HG03064 (cell line): ENCODE measurements around the gene CD14.
"Not testable (repeated sequence)": the region's sequence is repeated elsewhere in the genome, so short reads cannot be mapped to it uniquely, and the experiment has no call there.

Experiments used
- ATAC-seq: cut with Tn5 transposase; IDR thresholded peaks from one replicate; pipeline ENCODE4 v1.9.1; 2021; ENCODE audit warnings: low read depth; ENCODE audit not compliant: unreplicated experiment

The CD14 gene

DNA sequence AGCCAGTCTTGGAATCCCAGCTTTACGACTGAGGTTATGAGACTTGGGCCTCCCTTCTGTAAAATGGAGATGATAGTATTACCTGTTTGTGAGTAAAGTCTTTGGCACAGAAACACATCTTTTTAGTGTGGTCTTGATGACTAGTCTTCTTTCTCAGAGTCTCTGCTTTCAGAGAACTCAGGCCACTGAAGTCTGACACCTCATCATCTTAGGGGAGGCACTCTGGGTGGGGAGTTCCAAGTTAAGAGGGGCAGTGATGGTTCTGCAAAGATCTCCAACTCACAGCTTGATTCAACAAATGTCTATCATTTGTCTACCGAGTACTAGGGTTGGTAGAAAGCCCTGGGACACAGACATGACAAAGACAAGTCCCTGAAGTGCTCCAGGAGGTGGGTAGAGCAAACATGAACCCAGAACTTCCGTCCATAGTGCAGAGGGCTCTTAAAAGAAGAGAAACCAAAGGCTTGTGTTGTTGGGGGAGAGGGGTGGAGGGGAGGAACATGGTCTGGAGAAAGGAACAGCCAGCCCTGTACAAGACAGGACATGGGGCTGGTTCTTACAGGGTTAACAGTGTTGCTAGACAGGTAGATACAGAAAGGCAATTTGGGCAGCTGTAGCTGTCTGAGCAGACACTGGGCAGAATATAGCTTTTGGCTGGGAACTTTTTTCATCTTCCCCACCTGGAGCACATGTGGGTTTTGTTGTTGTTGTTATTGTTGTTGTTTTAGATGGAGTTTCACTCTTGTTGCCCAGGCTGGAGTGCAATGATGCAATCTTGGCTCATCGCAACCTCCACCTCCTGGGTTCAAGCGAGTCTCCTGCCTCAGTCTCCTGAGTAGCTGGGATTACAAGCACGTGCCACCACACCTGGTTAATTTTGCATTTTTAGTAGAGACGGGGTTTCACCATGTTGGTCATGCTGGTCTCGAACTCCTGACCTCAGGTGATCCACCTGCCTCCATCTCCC is 2.6 kb upstream of the CD14 start:
- no peak for ATAC-seq

DNA sequence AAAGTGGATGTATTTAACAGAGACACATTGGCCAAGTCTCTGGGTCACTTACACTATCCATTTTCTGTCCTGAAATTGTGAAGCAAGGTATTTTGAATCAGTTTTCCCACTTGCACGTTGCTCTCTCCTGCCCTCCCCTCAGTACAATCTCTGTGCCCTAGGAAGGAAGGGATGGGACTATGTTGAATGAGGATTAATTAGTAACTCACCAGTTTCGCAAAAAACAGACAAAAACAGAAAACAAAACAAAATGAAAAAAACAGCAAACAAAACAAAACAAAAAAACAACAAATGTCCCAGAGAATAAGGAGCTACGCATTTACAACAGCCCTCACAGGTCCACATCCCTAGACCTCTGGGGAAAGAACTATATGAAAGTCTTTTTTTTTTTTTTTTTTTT is 1.1 kb upstream of the CD14 start:
- ATAC-seq: no peak

DNA sequence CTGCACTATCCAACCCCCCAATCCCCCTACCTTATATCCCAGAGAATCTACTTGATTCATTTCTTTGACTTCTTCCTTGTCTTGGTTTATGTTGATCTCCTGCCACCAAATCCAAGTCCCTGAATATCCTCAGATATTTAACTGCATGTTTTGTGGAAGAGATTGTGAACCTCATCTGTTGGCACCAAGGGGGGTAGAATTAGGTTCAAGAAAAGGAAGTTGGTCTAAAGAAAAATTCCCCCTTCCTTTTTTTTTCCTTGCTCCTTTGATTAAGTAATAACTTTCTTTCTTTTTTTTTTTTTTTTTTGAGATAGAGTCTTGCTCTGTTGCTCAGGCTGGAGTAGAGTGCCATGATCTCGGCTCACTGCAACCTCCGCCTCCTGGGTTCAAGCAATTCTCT is 526 bp upstream of the CD14 start:
- no peak for ATAC-seq

DNA sequence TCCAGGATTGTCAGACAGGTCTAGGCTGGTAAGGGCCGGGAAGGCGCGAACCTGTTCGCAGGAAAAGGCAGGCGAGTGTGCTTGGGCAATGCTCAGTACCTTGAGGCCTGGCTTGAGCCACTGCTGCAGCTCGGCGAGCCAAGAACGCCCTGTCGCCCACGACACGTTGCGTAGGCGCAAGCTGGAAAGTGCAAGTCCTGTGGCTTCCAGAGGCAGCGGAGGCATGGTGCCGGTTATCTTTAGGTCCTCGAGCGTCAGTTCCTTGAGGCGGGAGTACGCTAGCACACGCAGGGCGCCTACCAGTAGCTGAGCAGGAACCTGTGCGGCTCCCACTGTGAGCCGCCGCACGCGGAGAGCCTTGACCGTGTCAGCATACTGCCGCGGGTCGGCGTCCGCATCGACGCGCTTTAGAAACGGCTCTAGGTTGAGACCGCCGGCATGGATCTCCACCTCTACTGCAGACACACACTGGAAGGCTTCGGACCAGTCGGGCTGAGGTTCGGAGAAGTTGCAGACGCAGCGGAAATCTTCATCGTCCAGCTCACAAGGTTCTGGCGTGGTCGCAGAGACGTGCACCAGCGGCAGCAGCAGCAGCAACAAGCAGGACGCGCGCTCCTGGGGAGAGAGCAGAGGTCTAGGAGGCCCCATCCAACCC is 482 bp downstream of the CD14 start:
- ATAC-seq: no peak

DNA sequence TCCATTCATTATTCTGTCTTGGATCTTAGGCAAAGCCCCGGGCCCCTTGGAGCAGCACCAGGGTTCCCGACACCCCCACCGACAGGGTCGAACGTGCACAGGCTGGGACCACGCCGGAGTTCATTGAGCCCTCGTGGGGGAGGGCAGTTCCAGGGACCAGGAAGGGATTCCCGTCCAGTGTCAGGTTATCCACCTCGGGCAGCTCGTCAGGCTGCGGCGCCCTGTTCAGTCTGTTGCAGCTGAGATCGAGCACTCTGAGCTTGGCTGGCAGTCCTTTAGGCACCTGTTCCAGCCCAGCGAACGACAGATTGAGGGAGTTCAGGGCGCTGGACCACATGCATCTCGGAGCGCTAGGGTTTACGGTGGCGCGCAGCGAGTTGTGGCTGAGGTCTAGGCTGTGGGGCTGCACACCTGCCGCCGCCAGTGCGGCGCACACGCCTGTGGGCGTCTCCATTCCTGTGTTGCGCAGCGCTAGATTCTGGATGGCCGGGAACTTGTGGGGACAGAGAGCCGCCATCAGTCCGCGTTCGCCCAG is 1.1 kb downstream of the CD14 start:
- no peak for ATAC-seq

DNA sequence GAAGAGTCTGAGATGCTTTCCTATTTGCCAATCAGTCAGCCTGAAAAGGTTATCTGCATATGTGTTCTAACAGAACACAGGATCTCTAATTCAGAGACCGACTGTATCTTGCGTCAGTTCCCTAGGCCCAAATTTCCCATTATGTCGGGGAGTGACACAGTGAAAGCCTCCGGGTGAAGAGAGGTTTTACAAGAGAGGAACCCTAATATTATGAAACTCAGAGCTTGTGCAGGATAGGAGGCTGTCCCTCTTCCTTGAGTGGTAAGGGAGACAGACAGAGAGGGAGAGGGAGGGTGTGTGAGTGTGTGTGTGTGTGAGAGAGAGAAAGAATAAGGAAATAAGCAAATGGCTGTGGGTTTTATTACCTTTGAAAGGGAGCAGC is 1.9 kb downstream of the CD14 start:
- ATAC-seq: no peak

DNA sequence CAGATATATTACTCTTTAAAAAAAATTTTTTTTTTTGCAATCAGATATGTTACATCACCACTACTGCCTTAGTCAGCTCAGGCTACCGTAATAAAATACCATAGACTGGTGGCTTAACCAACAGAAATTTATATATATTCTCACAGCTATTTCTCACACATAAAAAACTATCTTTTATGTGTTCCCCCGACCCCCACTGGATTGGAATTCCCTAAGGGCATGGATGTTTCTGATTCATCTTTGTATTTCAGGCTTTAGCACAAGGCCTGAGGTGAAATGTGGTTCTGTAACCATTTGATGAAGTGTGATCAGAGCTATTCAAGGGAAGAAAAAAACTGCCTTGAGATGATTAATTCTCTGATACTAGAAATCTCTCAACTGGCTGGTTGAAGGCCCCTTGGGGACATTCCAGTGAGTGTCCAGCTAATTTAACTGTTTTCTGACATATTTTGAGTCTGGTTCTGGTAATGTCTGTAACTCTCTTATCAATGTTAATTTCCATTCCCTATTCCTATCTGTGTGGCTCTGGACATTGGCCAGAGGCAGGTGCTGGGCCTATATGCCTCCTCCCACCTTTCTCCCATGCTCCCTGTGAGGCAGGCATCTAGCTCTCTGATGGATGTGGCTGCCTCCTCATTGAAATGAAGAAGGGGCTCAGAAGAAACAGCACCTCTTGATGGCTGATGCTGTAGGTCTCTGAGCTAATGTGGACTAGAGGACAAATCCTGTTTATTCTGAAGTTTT is 2.5 kb downstream of the CD14 start:
- ATAC-seq: no peak

DNA sequence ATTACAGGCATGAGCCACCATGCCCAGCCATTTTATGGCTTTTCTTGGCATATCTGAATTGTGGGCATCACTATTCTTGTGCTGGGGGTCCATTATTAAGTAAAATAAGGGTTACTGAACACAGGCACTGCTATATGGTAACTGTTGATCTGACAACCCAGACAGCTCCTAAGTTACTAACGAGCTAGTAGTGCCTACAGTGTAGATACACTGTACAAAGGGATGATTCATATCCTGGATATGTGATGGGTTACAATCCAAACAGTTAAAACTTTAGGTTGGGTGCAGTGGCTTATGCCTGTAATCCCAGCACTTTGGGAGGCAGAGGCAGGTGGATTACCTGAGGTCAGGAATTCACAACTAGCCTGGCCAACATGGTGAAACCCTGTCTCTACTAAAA is 4.3 kb downstream of the CD14 start:
- no peak for ATAC-seq

DNA sequence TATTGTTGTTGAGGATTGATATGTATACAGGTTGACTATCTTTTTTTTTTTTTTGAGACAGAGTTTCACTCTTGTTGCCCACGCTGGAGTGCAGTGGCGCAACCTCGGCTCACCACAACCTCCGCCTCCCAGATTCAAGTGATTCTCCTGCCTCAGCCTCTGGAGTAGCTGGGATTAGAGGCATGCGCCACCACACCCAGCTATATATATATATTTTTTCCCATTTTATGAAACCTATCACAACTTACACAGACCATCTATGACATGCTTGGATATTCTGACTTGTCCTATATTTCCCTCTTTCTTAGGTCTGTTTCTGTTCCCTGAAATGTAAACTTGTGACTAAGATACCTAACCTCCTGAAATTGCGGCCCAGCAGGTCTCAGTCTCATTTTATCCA is 5.0 kb downstream of the CD14 start:
- ATAC-seq: no peak

DNA sequence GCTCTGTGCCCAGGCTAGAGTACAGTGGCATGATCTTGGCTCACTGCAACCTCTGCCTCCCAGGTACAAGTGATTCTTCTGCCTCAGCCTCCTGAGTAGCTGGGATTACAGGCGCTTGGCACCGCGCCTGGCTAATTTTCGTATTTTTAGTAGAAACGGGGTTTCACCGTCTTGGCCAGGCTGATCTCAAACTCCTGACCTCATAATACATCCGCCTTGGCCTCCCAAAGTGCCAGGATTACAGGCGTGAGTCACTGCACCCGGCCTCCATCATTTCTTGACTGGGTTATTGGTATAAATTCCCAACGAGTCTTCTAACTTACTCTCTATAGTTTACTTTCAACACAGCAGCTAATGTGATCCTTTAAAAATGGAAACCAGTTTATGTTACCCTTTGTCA is 8.1 kb downstream of the CD14 start:
- ATAC-seq: not testable (repeated sequence)

DNA sequence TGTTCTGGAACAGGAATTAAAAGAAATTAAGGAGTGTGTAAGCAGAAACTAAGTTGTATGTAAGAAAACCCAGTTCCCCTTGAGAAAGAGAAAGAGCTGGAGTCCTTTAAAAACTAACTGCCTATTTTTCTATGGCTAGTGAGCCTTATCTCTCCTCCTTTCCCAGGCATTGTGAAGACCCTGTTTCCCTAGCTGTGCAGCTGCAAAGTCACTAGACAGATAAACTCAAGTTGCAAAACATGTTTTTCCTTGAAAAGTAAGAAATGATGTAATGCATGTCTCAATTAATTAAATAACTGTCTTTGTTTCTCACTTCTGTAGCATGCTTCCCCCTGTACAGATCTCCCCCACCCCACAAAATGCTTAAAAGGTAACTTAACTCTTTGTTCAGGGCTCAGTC is 9.9 kb downstream of the CD14 start:
- not testable (repeated sequence) for ATAC-seq

DNA sequence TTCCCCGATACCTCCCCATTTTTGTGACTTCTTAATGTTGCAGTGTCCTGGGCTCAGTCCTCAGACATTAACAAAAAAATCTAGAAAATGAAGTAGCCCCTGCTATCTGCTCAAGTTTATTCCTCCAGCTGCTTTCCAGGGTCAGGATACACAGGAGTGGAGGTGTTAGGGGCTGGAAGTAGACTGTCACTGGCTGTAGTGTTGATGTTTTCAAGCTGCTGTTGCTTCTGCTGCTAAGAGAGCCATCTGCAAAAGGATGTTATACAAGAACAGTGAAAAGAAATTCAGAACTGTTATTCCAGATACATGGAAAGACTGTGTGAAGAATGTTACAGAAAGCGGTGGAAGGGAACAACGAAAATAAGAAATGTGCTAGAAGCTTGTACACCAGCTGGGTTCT is 10.7 kb downstream of the CD14 start:
- ATAC-seq: no peak

DNA sequence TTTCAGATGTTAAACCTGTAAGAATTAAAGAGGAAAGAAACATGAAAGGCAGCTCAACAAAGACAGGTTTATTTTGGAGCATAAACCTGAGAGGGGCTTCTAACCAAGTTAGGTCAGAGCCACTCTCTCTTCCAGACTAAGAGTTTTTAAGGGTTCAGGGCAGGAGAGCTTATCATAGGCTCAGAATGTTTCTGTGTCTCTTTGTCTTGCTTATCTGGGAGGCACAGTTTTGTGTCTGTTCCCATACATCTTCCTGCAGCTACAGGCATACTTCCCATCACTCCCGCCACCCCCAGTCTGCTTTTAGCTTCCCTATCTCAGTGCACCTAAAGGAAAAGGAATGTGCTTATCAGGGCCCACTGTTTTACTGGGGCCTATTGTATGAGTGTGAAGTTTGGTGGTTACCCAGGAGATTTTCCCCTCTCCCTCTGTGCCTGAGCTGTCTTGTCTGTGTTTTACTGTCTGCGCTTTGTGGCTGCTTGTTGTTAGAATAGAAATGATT is 21.9 kb downstream of the CD14 start:
- ATAC-seq: no peak

DNA sequence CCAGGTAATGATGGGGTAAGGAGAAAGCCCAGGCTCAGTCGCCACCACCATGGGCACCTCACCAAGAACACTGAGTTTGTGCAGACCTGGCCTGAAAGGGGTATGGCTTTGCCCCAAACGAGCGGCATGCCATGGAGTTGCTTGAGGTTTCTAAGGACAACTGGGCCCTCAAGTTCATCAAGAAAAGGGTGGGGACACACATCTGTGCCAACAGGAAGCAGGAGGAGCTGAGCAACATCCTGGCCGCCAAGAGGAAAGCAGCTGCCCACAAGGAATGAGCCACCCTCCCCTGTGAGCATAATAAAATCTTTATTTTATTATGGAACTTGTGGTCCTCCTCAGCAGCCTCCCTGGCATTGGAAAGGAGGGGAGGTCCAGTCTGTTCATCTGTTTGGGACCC is 23.8 kb downstream of the CD14 start:
- ATAC-seq: no peak

DNA sequence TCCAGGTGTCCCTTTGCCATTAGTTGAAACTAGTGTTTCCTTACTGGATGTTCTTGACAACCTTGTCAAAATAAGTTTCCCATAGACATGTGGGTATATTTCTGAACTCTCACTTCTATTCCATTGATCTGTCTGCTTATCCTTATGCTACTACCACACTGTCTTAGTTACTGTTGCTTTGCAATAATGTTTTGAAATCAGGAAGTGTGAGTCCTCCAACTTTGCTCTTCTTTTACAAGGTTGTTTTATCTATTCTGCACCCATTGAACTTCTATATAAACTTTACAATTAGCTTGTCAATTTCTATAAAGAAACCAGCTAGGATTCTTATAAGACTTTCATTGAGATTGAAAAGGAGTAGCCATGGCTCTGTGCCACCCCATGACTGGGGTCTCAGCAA is 24.3 kb downstream of the CD14 start:
- ATAC-seq: no peak

DNA sequence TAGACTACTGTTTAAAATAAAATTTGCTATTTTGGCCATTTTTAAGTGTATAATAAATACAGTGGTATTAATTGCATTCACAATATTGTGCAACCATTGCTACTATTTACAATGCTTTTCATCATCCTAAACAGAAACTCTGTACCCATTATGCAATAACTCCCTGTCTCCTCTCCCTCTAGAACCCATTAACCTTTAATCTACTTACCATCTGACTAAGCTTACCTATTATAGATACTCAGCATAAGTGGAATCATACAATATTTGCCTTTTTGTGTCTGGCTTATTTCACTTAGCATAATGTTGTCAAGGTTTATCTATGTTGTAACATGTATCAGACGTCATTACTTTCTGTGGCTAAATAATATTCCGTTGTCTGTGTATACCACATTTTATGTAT is 25.9 kb downstream of the CD14 start:
- no peak for ATAC-seq

DNA sequence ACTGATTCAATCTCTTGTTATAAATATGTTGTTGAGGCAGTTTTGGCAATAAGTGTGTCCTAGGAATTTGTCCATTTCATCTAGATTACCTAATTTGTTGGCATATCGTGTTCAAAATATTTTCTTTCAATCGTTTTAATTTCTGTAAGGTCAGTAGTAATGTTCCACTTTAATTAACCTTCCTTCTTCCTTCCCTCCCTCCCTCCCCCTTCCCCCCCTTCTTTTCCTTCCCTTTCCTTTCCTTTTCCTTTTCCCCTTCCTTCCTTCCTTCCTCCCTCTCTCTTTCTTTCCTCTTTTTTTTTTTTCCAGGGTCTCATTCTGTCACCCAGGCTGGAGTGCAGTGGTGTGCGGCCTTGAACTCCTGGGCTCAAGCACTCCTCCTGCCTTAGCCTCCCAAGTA is 27.1 kb downstream of the CD14 start:
- ATAC-seq: no peak

DNA sequence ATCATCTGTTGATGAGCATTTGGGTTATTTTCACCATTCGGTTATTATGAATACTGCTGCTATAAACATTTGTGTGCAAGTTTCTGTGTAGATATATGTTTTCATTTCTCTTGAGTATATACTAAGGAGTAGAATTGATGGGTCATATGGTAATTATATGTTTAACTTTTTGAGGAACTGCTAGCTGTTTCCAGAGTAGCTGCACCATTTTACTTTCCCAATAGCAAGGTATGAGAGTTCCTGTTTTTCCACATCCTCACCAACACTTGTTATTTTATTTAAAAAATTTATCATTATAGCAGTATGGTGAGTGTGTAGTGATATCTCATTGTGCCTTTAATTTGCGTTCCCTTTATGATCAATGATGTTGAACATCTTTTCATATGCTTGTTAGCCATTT is 29.2 kb downstream of the CD14 start:
- ATAC-seq: no peak

DNA sequence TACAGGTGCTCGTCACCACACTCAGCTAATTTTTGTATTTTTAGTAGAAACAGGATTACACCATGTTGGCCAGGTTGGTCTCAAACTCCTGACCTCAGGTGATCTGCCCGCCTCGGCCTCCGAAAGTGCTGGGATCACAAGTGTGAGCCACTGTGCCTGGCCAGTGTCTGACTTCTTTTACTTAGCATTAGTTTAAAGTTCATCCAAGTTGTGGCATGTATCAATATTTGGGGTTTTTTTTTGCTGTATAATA is 29.6 kb downstream of the CD14 start:
- ATAC-seq: not testable (repeated sequence)

DNA sequence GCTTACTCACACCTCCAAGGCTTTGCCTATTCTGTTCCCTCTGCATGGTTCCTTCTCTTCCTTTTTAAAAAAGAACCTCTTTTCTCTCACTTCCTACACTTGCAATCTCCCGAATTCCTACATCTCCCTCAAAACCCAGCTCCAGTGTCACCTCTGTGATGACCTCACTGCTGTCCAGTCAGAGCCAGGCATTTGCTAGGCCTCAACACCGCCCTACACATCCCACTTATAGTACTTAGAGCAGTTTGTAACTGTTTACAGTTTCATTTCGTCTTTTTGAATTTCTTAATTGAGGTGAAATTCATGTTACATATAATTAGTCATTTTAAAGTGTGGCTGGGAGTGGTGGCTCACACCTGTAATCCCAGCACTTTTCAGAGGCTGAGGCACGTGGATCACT is 30.8 kb downstream of the CD14 start:
- no peak for ATAC-seq

DNA sequence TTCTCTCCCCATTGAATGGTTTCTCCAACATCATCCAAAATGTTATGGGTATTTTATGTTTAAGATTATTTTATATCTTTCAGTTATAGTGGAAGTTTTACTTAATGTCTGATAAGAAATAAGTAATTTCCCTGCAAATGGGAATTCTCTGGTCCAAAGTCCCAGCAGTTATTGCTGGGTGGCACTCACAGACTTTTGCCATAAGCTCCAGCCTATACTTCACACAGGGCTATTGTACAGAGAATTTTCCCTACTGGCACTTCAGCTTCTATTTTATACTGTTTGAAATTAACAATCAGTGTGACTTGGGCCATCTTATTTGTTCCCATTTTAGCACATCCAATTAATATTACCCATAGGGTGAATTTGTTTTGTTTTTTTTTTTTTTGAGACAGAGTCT is 32.9 kb downstream of the CD14 start:
- ATAC-seq: no peak
